ENCODE results near the gene ZNF518A. TPM values are rescaled to one million over a fixed set of nuclear protein-coding genes. Genes with fewer than 3 reads are reported as not detected.

The ZNF518A gene
- total and polyA plus RNA-seq, 2 of the 13 experiments (the other 11 are each of a cell fraction or from before 2014, with no cell fraction given): 21.7 to 37.1 TPM

DNA sequence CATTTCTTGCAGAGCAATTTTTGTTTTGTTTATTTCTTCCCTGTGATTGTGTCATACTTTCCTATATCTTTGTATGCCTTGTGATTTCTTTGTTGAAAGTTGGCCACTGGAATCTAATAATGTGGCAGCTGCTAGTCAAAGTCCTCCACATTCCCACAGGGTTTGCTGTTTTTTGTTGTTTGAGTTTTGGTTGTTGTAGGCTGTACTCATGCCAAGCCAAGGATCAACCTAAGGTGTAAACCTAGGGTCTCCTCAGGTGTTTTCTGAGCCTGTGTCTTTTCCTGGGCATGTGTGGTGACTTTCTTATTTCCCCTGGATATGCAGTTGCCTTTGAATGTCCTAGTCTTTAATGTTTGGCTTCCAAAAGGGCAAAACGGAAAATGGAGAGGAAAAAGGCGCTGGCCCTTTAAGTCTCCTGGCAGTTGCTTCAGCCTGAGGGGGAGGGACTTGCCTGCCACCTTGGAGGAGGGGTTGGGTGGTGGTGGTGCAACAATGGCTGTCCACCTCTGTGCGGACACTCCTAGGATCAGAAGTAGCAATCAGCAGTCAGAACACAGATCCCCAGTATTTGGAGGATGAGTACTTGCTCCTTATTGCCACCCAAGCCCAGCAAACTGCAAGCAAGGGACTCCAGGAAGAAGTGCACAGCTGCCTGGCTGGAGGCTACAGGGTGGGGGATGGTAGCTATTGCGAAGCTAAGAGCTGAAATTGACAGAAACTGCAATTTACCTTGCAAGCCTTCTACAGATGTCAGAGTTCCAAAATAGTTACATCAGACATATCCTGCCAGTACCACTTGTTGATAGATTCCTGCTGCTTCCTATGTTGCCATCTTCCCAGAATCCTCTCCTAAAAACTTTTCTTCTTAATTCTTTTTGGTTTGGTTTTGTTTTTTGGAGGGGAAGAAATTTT is 5.6 kb upstream of the ZNF518A start (continued):
- no peak for TF ChIP-seq ZNF670 (CRISPR knock-in tag; IDR thresholded peaks at IDR 0.05; ENCODE audit: borderline replicate concordance)
- peak; percentile 71; the same call in 1 of the 2 replicates for TF ChIP-seq ZMYM3 (CRISPR knock-in tag; IDR thresholded peaks at IDR 0.05)
- peak; percentile 35; the same call in 1 of the 2 replicates for TF ChIP-seq HNF1A (IDR thresholded peaks at IDR 0.05; ENCODE audit: low read depth)
- TF ChIP-seq HNF1A (CRISPR knock-in tag; IDR thresholded peaks at IDR 0.05; ENCODE audit: borderline replicate concordance): peak; percentile 56; the same call in 1 of the 2 replicates
- TF ChIP-seq ZNF609 (CRISPR knock-in tag; IDR thresholded peaks at IDR 0.05; ENCODE audit: borderline replicate concordance): no peak
- peak; percentile 40; the same call in 1 of the 2 replicates for TF ChIP-seq ELF1 (CRISPR knock-in tag; IDR thresholded peaks at IDR 0.05)
- TF ChIP-seq, protein P1, sequence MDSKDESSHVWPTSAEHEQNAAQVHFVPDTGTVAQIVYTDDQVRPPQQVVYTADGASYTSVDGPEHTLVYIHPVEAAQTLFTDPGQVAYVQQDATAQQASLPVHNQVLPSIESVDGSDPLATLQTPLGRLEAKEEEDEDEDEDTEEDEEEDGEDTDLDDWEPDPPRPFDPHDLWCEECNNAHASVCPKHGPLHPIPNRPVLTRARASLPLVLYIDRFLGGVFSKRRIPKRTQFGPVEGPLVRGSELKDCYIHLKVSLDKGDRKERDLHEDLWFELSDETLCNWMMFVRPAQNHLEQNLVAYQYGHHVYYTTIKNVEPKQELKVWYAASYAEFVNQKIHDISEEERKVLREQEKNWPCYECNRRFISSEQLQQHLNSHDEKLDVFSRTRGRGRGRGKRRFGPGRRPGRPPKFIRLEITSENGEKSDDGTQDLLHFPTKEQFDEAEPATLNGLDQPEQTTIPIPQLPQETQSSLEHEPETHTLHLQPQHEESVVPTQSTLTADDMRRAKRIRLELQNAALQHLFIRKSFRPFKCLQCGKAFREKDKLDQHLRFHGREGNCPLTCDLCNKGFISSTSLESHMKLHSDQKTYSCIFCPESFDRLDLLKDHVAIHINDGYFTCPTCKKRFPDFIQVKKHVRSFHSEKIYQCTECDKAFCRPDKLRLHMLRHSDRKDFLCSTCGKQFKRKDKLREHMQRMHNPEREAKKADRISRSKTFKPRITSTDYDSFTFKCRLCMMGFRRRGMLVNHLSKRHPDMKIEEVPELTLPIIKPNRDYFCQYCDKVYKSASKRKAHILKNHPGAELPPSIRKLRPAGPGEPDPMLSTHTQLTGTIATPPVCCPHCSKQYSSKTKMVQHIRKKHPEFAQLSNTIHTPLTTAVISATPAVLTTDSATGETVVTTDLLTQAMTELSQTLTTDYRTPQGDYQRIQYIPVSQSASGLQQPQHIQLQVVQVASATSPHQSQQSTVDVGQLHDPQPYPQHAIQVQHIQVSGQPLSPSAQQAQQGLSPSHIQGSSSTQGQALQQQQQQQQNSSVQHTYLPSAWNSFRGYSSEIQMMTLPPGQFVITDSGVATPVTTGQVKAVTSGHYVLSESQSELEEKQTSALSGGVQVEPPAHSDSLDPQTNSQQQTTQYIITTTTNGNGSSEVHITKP (CRISPR knock-in tag; IDR thresholded peaks at IDR 0.05; ENCODE audit: low read depth): no peak
- TF ChIP-seq, protein P2, sequence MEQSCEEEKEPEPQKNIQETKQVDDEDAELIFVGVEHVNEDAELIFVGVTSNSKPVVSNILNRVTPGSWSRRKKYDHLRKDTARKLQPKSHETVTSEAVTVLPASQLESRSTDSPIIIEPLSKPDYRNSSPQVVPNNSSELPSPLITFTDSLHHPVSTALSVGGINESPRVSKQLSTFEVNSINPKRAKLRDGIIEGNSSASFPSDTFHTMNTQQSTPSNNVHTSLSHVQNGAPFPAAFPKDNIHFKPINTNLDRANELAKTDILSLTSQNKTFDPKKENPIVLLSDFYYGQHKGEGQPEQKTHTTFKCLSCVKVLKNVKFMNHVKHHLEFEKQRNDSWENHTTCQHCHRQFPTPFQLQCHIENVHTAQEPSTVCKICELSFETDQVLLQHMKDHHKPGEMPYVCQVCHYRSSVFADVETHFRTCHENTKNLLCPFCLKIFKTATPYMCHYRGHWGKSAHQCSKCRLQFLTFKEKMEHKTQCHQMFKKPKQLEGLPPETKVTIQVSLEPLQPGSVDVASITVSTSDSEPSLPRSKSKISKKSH (CRISPR knock-in tag; IDR thresholded peaks at IDR 0.05; ENCODE audit: borderline replicate concordance): no peak
- no peak for TF ChIP-seq SMARCC2 (IDR thresholded peaks at IDR 0.05)
